HepG2 (cell line): ENCODE data around the gene IGDCC3. TPM values are rescaled to one million over a fixed set of nuclear protein-coding genes. Genes with fewer than 3 reads are reported as not detected.
"Not testable (repeated sequence)": the region's sequence is repeated elsewhere in the genome, so short reads cannot be mapped to it uniquely, and the experiment has no call there.

Experiments used
- ATAC-seq: fragments of 200-7000 bp; cut with Tn5 transposase; 3 replicates; pipeline ENCODE4 v1.9.1; 2020; ENCODE audit warnings: mild to moderate bottlenecking, moderate library complexity
- BruUV-seq: library from RNA; stranded (reverse); fragments of 400-500 nt; replicated peaks from 2 replicates; lab custom pipeline; 2021; lab: Mats Ljungman, UMichigan
- CTCF ChIA-PET: fragments of 300-600 bp; formaldehyde crosslinking; extraction: SDS; loops from one replicate; lab custom pipeline; 2021; ENCODE audit warnings: low total read pairs, inconsistent platforms, low intra/inter-chr PET ratio; lab: Yijun Ruan, JAX
- POLR2A ChIA-PET: fragments of 350-600 bp; sonication (Branson Sonifier 250); formaldehyde crosslinking; loops from one replicate; lab custom pipeline; 2020; ENCODE audit warnings: antibody characterized with exemption, inconsistent platforms; lab: Yijun Ruan, JAX
- DNase-seq: peaks from one replicate; pipeline ENCODE4 v3.0.0-alpha.2; 2015; ENCODE audit warnings: low spot score
- FAIRE-seq: peaks from 3 replicates; lab custom pipeline; 2011; peaks lifted over from hg19 to GRCh38; lab: Jason Lieb, UNC
- H2AFZ ChIP-seq: one replicate; pipeline ENCODE4 v1.6.1; 2011; ENCODE audit warnings: low read length, inconsistent platforms
- H3K27ac ChIP-seq: fragments of 300-600 bp; 3 replicates; pipeline ENCODE4 v1.8.0; 2011; ENCODE audit warnings: mixed run types, mild to moderate bottlenecking, mixed read lengths, low read length, inconsistent platforms; ENCODE audit not compliant: insufficient read depth; ENCODE audit errors: extremely low read length
- H3K27me3 ChIP-seq, 2 experiments: fragments of 200-600 bp in 1 of 2; 2 replicates in 1 of 2; 3 replicates in 1 of 2; pipeline versions ENCODE4 v1.6.0 to v1.8.0; 2011; ENCODE audit warnings: low read length in 2 of 2, mild to moderate bottlenecking in 2 of 2, moderate library complexity in 2 of 2, inconsistent platforms in 1 of 2; ENCODE audit not compliant: insufficient read depth in 2 of 2, control insufficient read depth in 1 of 2
- H3K36me3 ChIP-seq, 2 experiments: fragments of 200-600 bp in 1 of 2; replicated peaks in 1 of 2; 2 replicates in 1 of 2; 3 replicates in 1 of 2; pipeline versions ENCODE4 v1.5.1 to v1.8.0; 2011; ENCODE audit warnings: low read length in 2 of 2, inconsistent platforms in 1 of 2; ENCODE audit not compliant: insufficient read depth in 2 of 2, control insufficient read depth in 1 of 2
- H3K4me1 ChIP-seq: 2 replicates; pipeline ENCODE4 v1.5.1; 2012; ENCODE audit warnings: low read length, inconsistent platforms; ENCODE audit not compliant: insufficient read depth
- H3K4me2 ChIP-seq: 2 replicates; pipeline ENCODE4 v1.6.0; 2011; ENCODE audit warnings: low read depth, low read length, inconsistent platforms
- H3K4me3 ChIP-seq, 3 experiments: fragments of 200-600 bp in 1 of 3; sonication (generic), shearing (Covaris generic) in 1 of 3; replicated peaks in 1 of 3; 2 replicates each; pipeline ENCODE4 v1.5.1; 2011 to 2016; ENCODE audit warnings: low read length in 3 of 3, inconsistent platforms in 2 of 3, low read depth in 2 of 3, mild to moderate bottlenecking in 2 of 3, control low read depth in 1 of 3, mixed read lengths in 1 of 3; ENCODE audit not compliant: insufficient read depth in 1 of 3
- H3K79me2 ChIP-seq: one replicate; pipeline ENCODE4 v1.6.1; 2011; ENCODE audit warnings: low read length, inconsistent platforms; ENCODE audit not compliant: insufficient read depth
- H3K9ac ChIP-seq: 2 replicates; pipeline ENCODE4 v1.6.0; 2011; ENCODE audit warnings: mild to moderate bottlenecking, low read depth, low read length, inconsistent platforms; ENCODE audit not compliant: insufficient read depth
- H3K9me3 ChIP-seq: 2 replicates; pipeline ENCODE4 v1.5.1; 2012; ENCODE audit warnings: mild to moderate bottlenecking, low read length
- H4K20me1 ChIP-seq: 2 replicates; pipeline ENCODE4 v1.6.0; 2011; ENCODE audit warnings: inconsistent platforms, mild to moderate bottlenecking, low read length, moderate library complexity; ENCODE audit not compliant: insufficient read depth
- WGBS: methylation state at CpG from one replicate; pipeline ENCODE4 v1.1.6; 2017; ENCODE audit warnings: low lambda C conversion rate; 5-methylcytosine and 5-hydroxymethylcytosine counted together
- in situ Hi-C: cut with HindIII; loops from 2 replicates; pipeline ENCODE4 v1.10.0; 2017; ENCODE audit warnings: low pct_unique_long_range_greater_than_20kb; ENCODE audit not compliant: extremely low pct_ligation_motif_present
- intact Hi-C: fragments of 100-400 bp; cut with micrococcal nuclease; formaldehyde crosslinking; loops from one replicate; pipeline ENCODE4 v1.10.0; 2022; ENCODE audit not compliant: unreplicated experiment
- polyA plus RNA-seq, 8 experiments: library from polyadenylated mRNA; depleted of rRNA in 3 of 8; stranded (reverse) in 7 of 8; unstranded in 1 of 8; fragments of >200 nt; fragmentation: Illumina TruSeq in 4 of 8; extraction: Trizol in 4 of 8; gene quantifications; 2 replicates each; pipeline versions ENCODE4 v1.2.1 to v1.2.3, GENCODE V29; 2011 to 2016; ENCODE audit warnings: low read depth in 4 of 8, missing spikeins in 1 of 8, mixed read lengths in 1 of 8; ENCODE audit not compliant: insufficient read depth in 1 of 8
- total RNA-seq, 5 experiments: library from RNA; depleted of rRNA; stranded (reverse); fragments of >200 nt; fragmentation: Illumina TruSeq; extraction: Trizol; gene quantifications; 2 replicates each; pipeline ENCODE4 v1.2.3, GENCODE V29; 2016; ENCODE audit warnings: low read depth in 1 of 5
- TF ChIP-seq, protein P1 (sequence below): sonication (generic); formaldehyde crosslinking; IDR thresholded peaks from 2 replicates; pipeline ENCODE4 v1.5.0; 2020; ENCODE audit warnings: mild to moderate bottlenecking, missing genetic modification reagents

The IGDCC3 gene
- total and polyA plus RNA-seq, 2 of the 13 experiments (the other 11 are each of a cell fraction or from before 2014, with no cell fraction given): 30.1 to 51.8 TPM

DNA sequence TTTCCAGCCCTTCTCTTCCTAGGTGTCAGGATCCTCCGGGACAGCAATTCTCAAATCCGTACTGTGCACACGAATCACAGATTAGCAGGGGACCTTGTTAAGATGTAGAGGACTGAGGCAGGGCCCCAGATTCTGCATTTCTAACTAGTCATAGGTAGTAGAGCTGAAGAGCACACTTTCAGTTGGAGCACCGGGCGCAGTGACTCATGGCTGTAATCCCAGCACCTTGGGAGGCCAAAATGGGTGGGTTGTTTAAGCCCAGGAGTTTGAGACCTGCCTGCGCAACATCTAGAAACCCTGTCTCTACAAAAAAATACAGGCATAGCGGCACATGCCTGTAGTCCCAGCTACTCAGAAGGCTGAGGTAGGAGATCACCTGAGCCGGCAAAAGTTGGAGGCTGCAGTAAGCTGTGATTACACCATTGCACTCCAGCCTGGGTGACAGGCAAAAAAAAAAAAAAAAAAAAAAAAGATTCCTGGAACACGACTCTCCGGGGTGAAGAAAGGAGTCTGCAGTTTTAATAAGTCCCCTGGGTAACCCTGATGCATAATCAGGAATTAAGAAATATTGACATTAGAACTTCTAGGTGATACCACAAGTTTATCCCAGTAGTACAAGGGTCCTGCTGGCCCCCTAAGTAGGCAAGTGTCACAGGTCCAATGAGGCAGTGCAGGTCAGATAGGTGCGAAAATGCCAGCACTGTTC lies 21.4 kb upstream of the IGDCC3 start:
- no peak overlapping the region for H2AFZ ChIP-seq
- no peak overlapping the region for H3K27ac ChIP-seq
- no peaks in the 10 kb centered on the region for H4K20me1 ChIP-seq
- H3K4me3 ChIP-seq: no peak overlapping the region
- no peaks in the 10 kb centered on the region for H3K9me3 ChIP-seq
- DNase-seq: no peak
- ChIA-PET CTCF (interaction anchor here (2.8 kb wide), 1 partner anchor 81 kb away, joined by 39 read pairs; no protein-coding TSS in a partner anchor), POLR2A (no interaction called here)
- intact Hi-C loops: no loop called here
- no peaks in the 10 kb centered on the region for H3K79me2 ChIP-seq
- peaks cover 0 to 29% of the 10 kb centered on the region in 2 experiments; a peak in 3 of 5 replicates for H3K27me3 ChIP-seq
- in situ Hi-C loops: no loop called here
- no peak for FAIRE-seq
- H3K4me1 ChIP-seq: peaks cover 25% of the 10 kb centered on the region
- ATAC-seq: no peak
- H3K4me2 ChIP-seq: no peak overlapping the region; the same call in 1 of the 2 replicates
- H3K36me3 ChIP-seq: no peaks in the 10 kb centered on the region
- BruUV-seq: no TSS peak
- TF ChIP-seq, protein P1, sequence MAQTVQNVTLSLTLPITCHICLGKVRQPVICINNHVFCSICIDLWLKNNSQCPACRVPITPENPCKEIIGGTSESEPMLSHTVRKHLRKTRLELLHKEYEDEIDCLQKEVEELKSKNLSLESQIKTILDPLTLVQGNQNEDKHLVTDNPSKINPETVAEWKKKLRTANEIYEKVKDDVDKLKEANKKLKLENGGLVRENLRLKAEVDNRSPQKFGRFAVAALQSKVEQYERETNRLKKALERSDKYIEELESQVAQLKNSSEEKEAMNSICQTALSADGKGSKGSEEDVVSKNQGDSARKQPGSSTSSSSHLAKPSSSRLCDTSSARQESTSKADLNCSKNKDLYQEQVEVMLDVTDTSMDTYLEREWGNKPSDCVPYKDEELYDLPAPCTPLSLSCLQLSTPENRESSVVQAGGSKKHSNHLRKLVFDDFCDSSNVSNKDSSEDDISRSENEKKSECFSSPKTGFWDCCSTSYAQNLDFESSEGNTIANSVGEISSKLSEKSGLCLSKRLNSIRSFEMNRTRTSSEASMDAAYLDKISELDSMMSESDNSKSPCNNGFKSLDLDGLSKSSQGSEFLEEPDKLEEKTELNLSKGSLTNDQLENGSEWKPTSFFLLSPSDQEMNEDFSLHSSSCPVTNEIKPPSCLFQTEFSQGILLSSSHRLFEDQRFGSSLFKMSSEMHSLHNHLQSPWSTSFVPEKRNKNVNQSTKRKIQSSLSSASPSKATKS (CRISPR knock-in tag): no peak
- WGBS: 34% methylated on average over 11 of the region's 11 CpGs
- no peak overlapping the region for H3K9ac ChIP-seq

GRCh38 chr15:65398486-65398885 lies 20.7 kb upstream of the IGDCC3 start:
- H2AFZ ChIP-seq, H3K9ac ChIP-seq, POLR2A ChIA-PET, H3K4me3 ChIP-seq, H3K4me2 ChIP-seq, BruUV-seq, intact Hi-C loops, H3K27ac ChIP-seq, DNase-seq, in situ Hi-C loops, H3K36me3 ChIP-seq, CTCF ChIA-PET, ATAC-seq, H4K20me1 ChIP-seq, FAIRE-seq, H3K79me2 ChIP-seq, H3K9me3 ChIP-seq: not testable (repeated sequence)
- 46% methylated on average over 16 of the region's 16 CpGs for WGBS
- Histone ChIP-seq H3K4me1 (peaks cover 25% of the 10 kb centered on the region), H3K27me3 (peaks cover 3 to 27% of the 10 kb centered on the region in 2 experiments; a peak in 4 of 5 replicates)
